Activated naive CD4-positive, alpha-beta T cell treated with anti-CD3 and anti-CD28 coated beads, Interleukin-2, amount 10 ng/mL, durations not matched to agents 7 days and 5 days (primary cell): ENCODE data around the gene PEAK3.
"Not testable (repeated sequence)": the region's sequence is repeated elsewhere in the genome, so short reads cannot be mapped to it uniquely, and the experiment has no call there.

ENCODE experiments used
- CTCF ChIA-PET: fragments of 350-600 bp; sonication (Branson Sonifier 250); formaldehyde crosslinking; loops from one replicate; lab custom pipeline; 2021; ENCODE audit warnings: antibody characterized with exemption; lab: Charles Lee
- DNase-seq: peaks from one replicate; pipeline ENCODE4 v3.0.0-alpha.2; 2020
- H3K27ac Mint-ChIP-seq: one replicate; pipeline ENCODE4 v1.8.0; 2021; ENCODE audit warnings: mild to moderate bottlenecking, moderate library complexity, mixed read lengths
- H3K27me3 Mint-ChIP-seq: one replicate; pipeline ENCODE4 v1.8.0; 2021; ENCODE audit warnings: mild to moderate bottlenecking, mixed read lengths
- H3K36me3 Mint-ChIP-seq: one replicate; pipeline ENCODE4 v1.8.0; 2021; ENCODE audit warnings: mixed read lengths
- H3K4me1 Mint-ChIP-seq: one replicate; pipeline ENCODE4 v1.8.0; 2021; ENCODE audit warnings: mixed read lengths
- H3K4me3 Mint-ChIP-seq: one replicate; pipeline ENCODE4 v1.8.0; 2021; ENCODE audit warnings: mild to moderate bottlenecking, moderate library complexity, mixed read lengths
- H3K9me3 Mint-ChIP-seq: one replicate; pipeline ENCODE4 v1.8.0; 2021; ENCODE audit warnings: mixed read lengths

PEAK3 gene

DNA sequence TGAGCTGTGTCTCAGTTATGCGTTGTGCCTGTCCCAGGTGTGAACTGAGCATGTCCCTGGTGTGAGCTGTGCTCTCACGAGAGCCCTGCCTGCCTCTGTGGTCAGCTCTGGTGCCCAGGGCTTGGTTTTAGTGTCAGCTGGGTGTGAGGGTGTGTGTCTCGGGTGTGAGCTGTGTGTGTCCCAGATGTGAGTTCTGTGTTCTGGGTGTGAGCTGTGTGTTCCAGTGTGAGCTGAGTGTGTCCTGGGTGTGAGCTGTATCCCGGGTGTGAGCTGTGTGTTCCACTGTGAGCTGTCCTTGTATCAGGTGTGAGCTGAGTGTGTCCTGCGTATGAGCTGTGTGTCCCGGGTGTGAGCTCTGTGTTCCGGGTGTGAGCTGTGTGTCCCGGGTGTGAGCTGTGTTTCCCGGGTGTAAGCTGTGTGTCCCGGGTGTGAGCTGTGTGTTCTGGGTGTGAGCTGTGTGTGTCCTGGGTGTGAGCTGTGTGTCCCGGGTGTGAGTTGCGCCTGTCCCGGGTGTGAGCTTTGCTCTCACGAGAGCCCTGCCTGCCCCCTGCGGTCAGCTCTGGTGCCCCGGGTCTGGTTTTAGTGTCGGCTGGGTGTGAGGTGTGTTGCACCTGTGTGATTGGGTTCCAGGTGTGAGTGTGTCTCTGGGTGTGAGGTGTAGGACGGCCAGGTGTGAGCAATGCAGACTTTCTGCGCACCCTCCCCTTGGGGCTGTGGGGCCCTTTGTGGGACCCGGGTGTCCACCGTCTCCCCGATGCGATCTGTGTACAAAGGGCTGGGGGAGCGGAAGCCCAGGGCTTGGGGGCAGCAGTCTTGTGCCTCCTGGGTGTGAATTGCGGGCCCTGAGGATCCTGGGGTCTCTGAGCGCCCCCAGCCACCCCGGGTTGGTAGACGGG is 7.1 kb upstream of the PEAK3 start:
- Mint-ChIP-seq H3K4me3 (peak overlapping the region; percentile 92), H3K27me3 (peaks cover 40% of the 10 kb centered on the region), H3K27ac (peak overlapping the region; percentile 99), H3K36me3 (peaks cover 19% of the 10 kb centered on the region), H3K4me1 (peaks cover 39% of the 10 kb centered on the region), H3K9me3 (no peaks in the 10 kb centered on the region)
- DNase-seq: no peak
- CTCF ChIA-PET: interaction anchor here (1.3 to 1.8 kb wide), 4 partner anchors 27 to 104 kb away, joined by 3 to 4 read pairs (median 4); partner anchors contain the start of gene PLEKHJ1

DNA sequence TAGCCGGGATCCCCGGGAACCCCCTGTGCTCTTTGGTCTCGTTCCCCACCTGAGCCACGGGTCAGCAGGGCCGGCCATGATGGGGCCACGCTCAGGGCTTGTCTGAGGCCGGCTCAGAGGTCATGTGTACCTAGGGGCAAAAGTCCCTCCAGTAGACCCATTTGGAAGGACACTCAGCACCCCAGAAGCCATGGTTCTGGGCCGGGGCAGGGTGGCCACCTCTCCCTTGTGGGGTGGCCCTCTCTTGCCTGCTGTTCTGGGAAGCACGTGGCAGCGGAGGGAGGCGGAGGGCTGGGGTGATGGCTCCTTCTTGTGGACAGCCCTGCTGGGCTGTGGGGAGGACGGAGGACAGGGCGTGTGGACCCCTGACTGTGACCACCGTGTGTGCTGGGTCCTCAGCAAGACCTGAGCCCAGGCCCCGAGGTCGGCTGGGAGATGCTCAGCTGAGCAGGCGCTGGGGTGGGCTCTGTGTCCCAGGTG is 6.4 kb upstream of the PEAK3 start:
- CTCF ChIA-PET: interaction anchor here (1.3 to 1.8 kb wide), 4 partner anchors 14 to 105 kb away, joined by 4 to 6 read pairs (median 4); partner anchors contain the start of gene PLEKHJ1
- H3K27me3 Mint-ChIP-seq: peaks cover 41% of the 10 kb centered on the region
- H3K27ac Mint-ChIP-seq: peak overlapping the region; percentile 99
- H3K4me1 Mint-ChIP-seq: peaks cover 35% of the 10 kb centered on the region
- no peak for DNase-seq
- no peaks in the 10 kb centered on the region for H3K9me3 Mint-ChIP-seq
- H3K4me3 Mint-ChIP-seq: peak overlapping the region; percentile 92
- H3K36me3 Mint-ChIP-seq: peaks cover 16% of the 10 kb centered on the region

DNA sequence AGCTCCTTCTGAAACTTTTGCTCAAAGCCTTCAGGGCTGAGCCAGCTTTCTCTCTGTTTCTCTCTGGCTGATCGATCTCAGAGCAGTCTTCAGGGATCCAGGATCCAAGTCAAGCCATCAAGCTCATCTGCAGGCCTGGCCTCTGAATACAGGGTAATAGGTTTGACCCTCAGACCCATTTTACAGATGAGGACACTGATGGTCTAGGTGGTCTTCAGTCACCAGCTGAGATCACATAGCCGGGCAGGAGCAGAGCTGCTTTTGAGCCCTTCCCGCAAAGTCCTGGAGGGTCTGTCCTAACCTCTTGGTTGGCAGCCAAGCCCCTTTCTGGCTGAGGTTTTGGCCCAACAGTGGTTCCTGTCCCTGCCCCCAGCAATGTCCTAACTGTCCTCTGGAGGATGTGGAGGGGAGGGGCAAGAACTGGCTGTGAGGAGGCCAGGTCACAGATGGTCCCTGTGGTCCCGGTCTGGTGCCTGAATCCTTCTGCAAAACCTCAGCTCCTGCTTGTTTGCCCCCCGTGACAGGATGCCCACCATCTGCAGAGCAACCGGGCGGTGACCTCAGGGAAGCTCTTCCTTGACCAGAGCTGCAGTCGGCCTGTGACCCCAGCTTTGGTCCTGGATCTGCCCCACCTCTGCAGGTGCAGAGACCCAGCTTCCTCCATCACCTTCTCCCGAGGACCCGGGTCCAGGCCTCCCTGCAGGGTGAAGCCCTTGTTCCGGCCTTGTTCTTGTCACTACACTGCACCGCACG is 5.8 kb upstream of the PEAK3 start:
- Mint-ChIP-seq H3K4me1 (peaks cover 36% of the 10 kb centered on the region), H3K27me3 (peaks cover 47% of the 10 kb centered on the region), H3K4me3 (no peak overlapping the region), H3K36me3 (peaks cover 13% of the 10 kb centered on the region), H3K27ac (peak overlapping the region; percentile 58), H3K9me3 (no peaks in the 10 kb centered on the region)
- CTCF ChIA-PET: interaction anchor here (1.3 to 1.8 kb wide), 5 partner anchors 13 to 105 kb away, joined by 3 to 6 read pairs (median 4); partner anchors contain the start of gene PLEKHJ1
- no peak for DNase-seq

DNA sequence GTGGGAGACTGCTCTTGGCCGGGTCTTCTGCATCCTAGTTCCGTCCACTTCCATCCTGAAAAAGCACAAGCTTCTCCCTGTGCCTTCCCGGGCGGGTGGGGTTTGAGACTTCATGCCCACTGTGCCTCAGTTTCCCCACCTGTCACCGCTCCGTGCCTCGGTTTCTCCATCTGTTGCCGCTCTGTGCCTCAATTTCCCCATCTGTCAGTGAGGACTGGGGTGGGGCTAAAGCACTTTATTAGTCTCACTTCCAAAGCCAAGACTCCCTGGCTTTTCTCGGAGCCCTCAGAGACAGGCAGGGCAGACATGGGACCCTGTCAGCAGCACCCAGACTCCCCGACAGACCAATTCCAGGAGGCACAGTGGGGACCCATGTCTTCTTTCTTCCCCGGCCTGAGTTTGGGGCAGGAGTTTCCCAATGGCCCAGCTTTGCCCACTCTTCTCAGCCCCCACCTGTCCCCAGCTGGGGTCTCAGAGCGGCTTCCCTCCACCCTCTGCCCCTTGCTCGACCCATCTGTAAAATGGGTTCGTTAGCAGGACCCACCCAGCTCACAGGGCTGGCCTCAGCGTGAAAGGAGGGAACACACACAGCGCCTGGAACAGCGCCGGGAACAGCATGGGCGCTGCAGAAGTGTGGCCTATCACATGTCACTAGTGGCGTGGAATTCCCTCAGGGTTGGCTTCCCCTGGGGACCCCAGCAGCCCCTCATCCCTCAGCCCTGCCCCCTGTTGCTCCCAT is 4.6 kb upstream of the PEAK3 start:
- H3K27me3 Mint-ChIP-seq: peaks cover 59% of the 10 kb centered on the region
- H3K4me3 Mint-ChIP-seq: no peak overlapping the region
- no peak overlapping the region for H3K27ac Mint-ChIP-seq
- H3K36me3 Mint-ChIP-seq: peaks cover 7% of the 10 kb centered on the region
- DNase-seq: no peak
- CTCF ChIA-PET: interaction anchor here (1.5 to 1.7 kb wide), 2 partner anchors 12 to 30 kb away, joined by 3 to 6 read pairs; no protein-coding TSS in a partner anchor
- no peaks in the 10 kb centered on the region for H3K9me3 Mint-ChIP-seq
- H3K4me1 Mint-ChIP-seq: peaks cover 39% of the 10 kb centered on the region

DNA sequence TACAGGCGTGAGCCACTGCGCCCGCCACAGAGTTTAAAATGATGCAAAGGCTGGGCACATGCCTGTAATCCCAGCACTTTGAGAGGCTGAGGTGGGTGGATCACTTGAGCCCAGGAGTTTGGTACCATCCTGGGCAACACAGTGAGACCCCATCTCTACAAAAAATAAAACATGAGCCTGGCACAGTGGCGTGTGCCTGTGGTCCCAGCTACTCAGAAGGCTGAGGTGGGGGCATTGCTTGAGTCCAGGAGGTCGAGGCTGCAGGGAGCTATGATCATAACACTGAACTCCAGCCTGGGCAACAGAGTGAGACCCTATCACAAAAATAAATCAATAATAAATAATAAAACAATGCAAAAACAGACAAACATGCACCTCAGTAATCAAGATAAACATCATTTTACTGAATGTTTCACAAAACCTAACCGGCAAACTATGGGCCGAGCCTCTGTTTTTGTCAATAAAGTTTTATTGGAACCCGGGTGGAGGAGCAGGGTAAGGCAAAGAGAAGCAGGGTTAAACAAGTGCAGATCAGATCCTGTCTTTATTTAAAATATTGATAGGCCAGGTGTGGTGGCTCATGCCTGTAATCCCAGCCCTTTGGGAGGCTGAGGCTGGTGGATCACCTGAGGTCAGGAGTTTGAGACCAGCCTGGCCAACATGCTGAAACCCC is 2.0 kb upstream of the PEAK3 start:
- H3K27ac Mint-ChIP-seq: no peak overlapping the region
- CTCF ChIA-PET: interaction anchor here (0.6 to 0.9 kb wide), 2 partner anchors 9 to 342 kb away, joined by 3 read pairs; no protein-coding TSS in a partner anchor
- H3K4me3 Mint-ChIP-seq: no peak overlapping the region
- H3K9me3 Mint-ChIP-seq: no peaks in the 10 kb centered on the region
- no peak for DNase-seq
- peaks cover 49% of the 10 kb centered on the region for H3K27me3 Mint-ChIP-seq
- H3K4me1 Mint-ChIP-seq: peaks cover 25% of the 10 kb centered on the region
- peaks cover 1% of the 10 kb centered on the region for H3K36me3 Mint-ChIP-seq

DNA sequence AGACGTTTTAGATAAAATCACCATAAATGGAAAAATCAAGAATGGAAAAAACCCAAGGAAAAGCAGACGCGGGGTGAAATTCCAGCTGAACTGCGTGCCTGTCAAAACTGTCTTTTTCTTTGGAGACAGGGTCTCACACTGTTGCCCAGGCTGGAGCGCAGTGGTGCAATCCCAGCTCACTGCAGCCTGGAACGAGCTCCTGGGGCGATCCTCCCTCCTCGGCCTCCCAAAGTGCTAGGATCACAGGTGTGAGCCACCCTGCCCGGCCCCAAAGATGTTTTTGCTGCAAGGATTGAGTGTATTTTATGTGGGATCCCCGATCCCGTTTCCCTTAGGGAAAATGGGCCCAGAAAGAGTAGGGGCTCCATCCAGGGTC is 875 bp upstream of the PEAK3 start:
- H3K4me3 Mint-ChIP-seq: no peak overlapping the region
- no peak overlapping the region for H3K27ac Mint-ChIP-seq
- H3K36me3 Mint-ChIP-seq: no peaks in the 10 kb centered on the region
- peaks cover 16% of the 10 kb centered on the region for H3K4me1 Mint-ChIP-seq
- peaks cover 38% of the 10 kb centered on the region for H3K27me3 Mint-ChIP-seq
- DNase-seq: no peak
- CTCF ChIA-PET: interaction anchor here (0.9 kb wide), 1 partner anchor 8 kb away, joined by 3 read pairs; no protein-coding TSS in a partner anchor
- no peaks in the 10 kb centered on the region for H3K9me3 Mint-ChIP-seq

DNA sequence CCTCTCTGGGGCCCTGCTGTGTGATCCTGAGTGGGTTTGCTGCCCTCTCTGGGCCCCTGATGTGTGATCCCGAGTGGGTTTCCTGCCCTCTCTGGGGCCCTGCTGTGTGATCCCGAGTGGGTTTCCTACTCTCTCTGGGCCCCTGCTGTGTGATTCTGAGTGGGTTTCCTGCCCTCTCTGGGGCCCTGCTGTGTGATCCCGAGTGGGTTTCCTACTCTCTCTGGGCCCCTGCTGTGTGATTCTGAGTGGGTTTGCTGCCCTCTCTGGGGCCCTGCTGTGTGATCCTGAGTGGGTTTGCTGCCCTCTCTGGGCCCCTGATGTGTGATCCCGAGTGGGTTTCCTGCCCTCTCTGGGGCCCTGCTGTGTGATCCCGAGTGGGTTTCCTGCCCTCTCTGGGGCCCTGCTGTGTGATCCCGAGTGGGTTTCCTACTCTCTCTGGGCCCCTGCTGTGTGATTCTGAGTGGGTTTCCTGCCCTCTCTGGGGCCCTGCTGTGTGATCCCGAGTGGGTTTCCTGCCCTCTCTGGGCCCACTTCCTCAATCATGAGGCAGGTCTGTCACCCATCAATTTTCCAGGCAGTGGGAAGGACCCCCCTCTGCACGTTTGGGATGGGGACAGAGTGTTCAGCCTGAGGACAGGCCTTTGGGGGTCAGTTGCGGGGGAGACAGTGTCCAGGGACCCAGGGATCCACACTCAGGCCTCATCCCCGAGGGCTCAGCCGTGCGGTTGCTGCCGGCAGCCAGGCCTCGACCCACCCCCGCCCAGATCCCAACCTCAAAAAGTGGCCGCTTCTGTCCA is 512 bp downstream of the PEAK3 start:
- Mint-ChIP-seq H3K27me3 (peaks cover 29% of the 10 kb centered on the region), H3K4me3 (peak overlapping the region; percentile 46), H3K27ac (peak overlapping the region; percentile 49), H3K4me1 (peaks cover 18% of the 10 kb centered on the region)
- H3K36me3 Mint-ChIP-seq, H3K9me3 Mint-ChIP-seq, CTCF ChIA-PET, DNase-seq: not testable (repeated sequence)

DNA sequence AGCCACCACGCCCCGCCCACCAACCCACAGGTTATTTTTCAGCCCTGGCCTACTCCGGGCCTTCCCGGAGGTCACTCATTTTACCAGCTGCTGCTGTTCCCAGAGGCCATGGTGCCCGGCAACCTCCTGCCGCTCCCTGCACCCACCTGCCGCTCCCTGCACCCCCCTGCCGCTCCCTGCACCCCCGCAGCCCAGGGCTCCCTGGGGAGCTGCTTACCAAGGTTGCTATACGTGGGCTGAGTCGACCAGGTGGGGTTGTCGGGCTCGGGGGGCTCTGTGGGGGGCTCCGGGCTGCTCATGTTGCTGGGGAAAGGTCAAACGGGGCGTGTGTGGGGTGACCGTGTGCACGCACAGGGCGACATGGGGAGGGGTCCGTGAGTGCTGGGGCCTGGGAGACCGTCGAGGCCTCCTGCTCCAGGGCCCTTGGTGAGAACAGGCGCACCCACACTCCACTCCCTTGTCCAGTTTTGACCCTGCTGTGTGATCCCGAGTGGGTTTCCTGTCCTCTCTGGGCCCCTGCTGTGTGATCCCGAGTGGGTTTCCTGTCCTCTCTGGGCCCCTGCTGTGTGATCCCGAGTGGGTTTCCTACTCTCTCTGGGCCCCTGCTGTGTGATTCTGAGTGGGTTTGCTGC is 1.2 kb downstream of the PEAK3 start:
- Mint-ChIP-seq H3K4me3 (no peak overlapping the region), H3K36me3 (peaks cover 2% of the 10 kb centered on the region), H3K4me1 (peaks cover 18% of the 10 kb centered on the region), H3K9me3 (no peaks in the 10 kb centered on the region), H3K27ac (no peak overlapping the region), H3K27me3 (peaks cover 25% of the 10 kb centered on the region)
- no peak for DNase-seq
- CTCF ChIA-PET: no interaction called here

DNA sequence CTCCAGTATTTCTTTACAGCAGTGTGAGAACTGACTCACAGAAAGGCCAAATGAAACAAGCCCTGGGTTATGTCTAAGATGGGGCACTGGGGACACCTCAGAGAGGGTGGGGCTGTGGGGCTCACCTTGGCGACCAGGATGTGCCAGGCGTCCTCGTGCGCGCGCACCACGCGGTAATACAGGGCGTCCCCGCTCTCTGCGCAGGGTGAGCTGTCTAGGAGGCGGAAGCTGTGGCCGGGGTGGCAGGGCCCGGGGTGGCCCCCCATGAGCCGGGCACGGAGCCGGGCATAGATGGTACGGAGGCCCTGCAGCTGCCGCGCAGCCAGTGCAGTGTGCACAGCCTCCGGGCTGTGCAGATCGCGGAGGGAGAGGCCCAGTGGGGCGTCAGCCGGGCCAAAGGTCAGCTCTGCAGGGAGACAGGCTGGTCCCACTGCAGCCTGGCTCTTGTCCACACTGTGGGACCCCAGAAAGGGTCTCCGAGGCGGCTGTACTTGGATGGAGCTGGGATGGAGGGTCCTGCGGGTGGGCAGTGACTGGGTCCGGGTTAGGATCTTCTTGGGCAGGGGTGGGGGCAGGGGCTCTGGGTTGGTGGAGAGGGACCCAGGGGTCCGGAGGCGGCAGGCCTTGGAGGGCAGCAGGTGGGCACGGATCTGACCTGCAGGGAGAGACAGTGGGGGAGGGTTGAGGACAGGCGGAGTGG is 3.4 kb downstream of the PEAK3 start:
- peaks cover 32% of the 10 kb centered on the region for H3K4me1 Mint-ChIP-seq

DNA sequence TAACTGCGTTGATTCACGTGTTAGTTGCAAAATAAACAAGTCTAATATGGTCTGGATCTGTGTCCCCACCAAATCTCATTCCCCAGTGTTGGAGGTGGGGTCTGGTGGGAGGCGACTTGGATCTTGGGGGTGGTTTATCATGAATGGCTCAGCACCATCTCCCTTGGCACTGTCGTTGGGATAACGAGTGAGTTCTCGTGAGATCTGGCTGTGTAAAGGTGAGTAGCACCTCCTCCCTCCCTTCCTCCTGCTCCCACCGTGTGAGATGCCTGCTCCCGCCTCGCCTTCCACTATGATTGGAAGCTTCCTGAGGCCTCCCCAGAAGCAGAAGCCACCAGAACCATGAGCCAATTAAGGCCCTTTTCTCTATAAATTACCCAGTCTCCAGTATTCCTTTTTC is 4.8 kb downstream of the PEAK3 start:
- H3K4me3 Mint-ChIP-seq: no peak overlapping the region
- no peak for DNase-seq
- peak overlapping the region; percentile 52 for H3K27ac Mint-ChIP-seq
- CTCF ChIA-PET: interaction anchor here (0.7 kb wide), 1 partner anchor 41 kb away, joined by 3 read pairs; no protein-coding TSS in a partner anchor
- H3K27me3 Mint-ChIP-seq: peaks cover 7% of the 10 kb centered on the region
- peaks cover 17% of the 10 kb centered on the region for H3K36me3 Mint-ChIP-seq
- peaks cover 36% of the 10 kb centered on the region for H3K4me1 Mint-ChIP-seq
- no peaks in the 10 kb centered on the region for H3K9me3 Mint-ChIP-seq

More for the DNA sequence above, 3.4 kb downstream of the PEAK3 start:
- Mint-ChIP-seq H3K9me3 (no peaks in the 10 kb centered on the region), H3K36me3 (peaks cover 14% of the 10 kb centered on the region), H3K27me3 (peaks cover 20% of the 10 kb centered on the region), H3K4me3 (no peak overlapping the region), H3K27ac (no peak overlapping the region)
- CTCF ChIA-PET: no interaction called here
- DNase-seq: no peak

DNA sequence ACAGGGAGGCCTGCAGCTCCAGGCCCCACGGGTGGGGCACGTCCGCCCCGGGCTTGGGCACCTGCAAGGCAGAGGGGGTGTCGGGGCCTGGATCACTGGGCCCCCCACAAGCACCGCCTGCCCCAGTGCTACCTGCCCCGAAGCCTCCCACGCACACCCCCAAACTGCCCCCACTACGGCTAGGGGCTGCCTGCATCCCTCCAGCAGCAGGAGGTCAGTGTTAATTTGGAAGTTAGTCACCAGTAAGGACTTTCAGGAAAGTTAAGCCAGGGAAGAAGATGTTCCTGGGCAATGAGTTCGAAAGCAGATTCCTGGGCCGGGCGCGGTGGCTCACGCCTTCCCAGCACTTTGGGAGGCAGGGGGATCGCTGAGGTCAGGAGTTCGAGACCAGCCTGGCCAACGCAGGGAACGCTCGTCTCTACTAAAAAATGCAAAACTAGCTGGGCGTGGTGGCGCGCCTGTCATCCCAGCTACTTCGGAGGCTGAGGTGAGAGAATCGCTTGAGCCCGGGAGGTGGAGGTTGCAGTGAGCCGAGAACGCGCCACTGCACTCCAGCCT is 5.5 kb downstream of the PEAK3 start:
- H3K27ac Mint-ChIP-seq: no peak overlapping the region
- H3K4me1 Mint-ChIP-seq: peaks cover 34% of the 10 kb centered on the region
- no peaks in the 10 kb centered on the region for H3K9me3 Mint-ChIP-seq
- DNase-seq: no peak
- CTCF ChIA-PET: interaction anchor here (0.7 kb wide), 1 partner anchor 41 kb away, joined by 3 read pairs; no protein-coding TSS in a partner anchor
- H3K4me3 Mint-ChIP-seq: no peak overlapping the region
- peaks cover under 1% of the 10 kb centered on the region for H3K27me3 Mint-ChIP-seq
- peaks cover 21% of the 10 kb centered on the region for H3K36me3 Mint-ChIP-seq
